HG02938 (cell line): Measurements from ENCODE around the gene ZSCAN22.
A peak's percentile ranks its signal among the peaks of the same experiment; 100 is the strongest.
"Not testable (repeated sequence)": the region's sequence is repeated elsewhere in the genome, so short reads cannot be mapped to it uniquely, and the experiment has no call there.

Experiments
- ATAC-seq: cut with Tn5 transposase; IDR thresholded peaks from one replicate; pipeline ENCODE4 v1.9.1; 2021; ENCODE audit warnings: mild to moderate bottlenecking, moderate library complexity; ENCODE audit not compliant: unreplicated experiment

Gene ZSCAN22

GRCh38 chr19:58326914-58327726 lies at the start of gene ZSCAN22:
Gene ZSCAN22, plus strand, starts transcription at chr19:58326994. Its CDS starts 7,809 bp downstream, at chr19:58334803.
- ATAC-seq = peak; percentile 74

- ATAC-seq = no peak
Observed at GRCh38 chr19:58277197-58277596, 49.6 kb upstream of the ZSCAN22 start.

GRCh38 chr19:58277748-58278540 lies 48.9 kb upstream of the ZSCAN22 start:
- ATAC-seq = no peak

GRCh38 chr19:58278541-58279041 lies 48.2 kb upstream of the ZSCAN22 start, which contains the start of gene ZNF8:
Gene ZNF8, plus strand, starts transcription at chr19:58278955. Its CDS starts 127 bp downstream, at chr19:58279082.
- peak; percentile 95 for ATAC-seq

GRCh38 chr19:58279042-58279924 lies 47.5 kb upstream of the ZSCAN22 start:
- peak; percentile 10 for ATAC-seq

- no peak for ATAC-seq
Observed at GRCh38 chr19:58279925-58280316, 46.9 kb upstream of the ZSCAN22 start.

GRCh38 chr19:58284199-58284598 lies 42.6 kb upstream of the ZSCAN22 start:
- no peak for ATAC-seq

- ATAC-seq = no peak
Observed at GRCh38 chr19:58291943-58292342, 34.9 kb upstream of the ZSCAN22 start.

- ATAC-seq = no peak
Observed at GRCh38 chr19:58294743-58295374, 31.9 kb upstream of the ZSCAN22 start.

GRCh38 chr19:58296104-58296503 lies 30.7 kb upstream of the ZSCAN22 start:
- ATAC-seq = no peak

GRCh38 chr19:58300620-58301019 lies 26.2 kb upstream of the ZSCAN22 start:
- no peak for ATAC-seq

- ATAC-seq = no peak
Observed at GRCh38 chr19:58304255-58304654, 22.5 kb upstream of the ZSCAN22 start.

- no peak for ATAC-seq
Observed at GRCh38 chr19:58304748-58305064, 22.1 kb upstream of the ZSCAN22 start.

GRCh38 chr19:58305065-58305931 lies 21.5 kb upstream of the ZSCAN22 start, which contains the start of gene ERVK3-1:
Gene ERVK3-1, plus strand, starts transcription at chr19:58305377. Its CDS starts 6,792 bp downstream, at chr19:58312169.
- peak; percentile 97 for ATAC-seq

- ATAC-seq = no peak
Observed at GRCh38 chr19:58305932-58306323, 20.9 kb upstream of the ZSCAN22 start.

GRCh38 chr19:58307736-58308135 lies 19.1 kb upstream of the ZSCAN22 start:
- no peak for ATAC-seq

GRCh38 chr19:58310685-58311084 lies 16.1 kb upstream of the ZSCAN22 start:
- ATAC-seq = not testable (repeated sequence)

- ATAC-seq = no peak
Observed at GRCh38 chr19:58311345-58311865, 15.4 kb upstream of the ZSCAN22 start.

GRCh38 chr19:58315580-58315979 lies 11.2 kb upstream of the ZSCAN22 start:
- no peak for ATAC-seq
